GM12873 (cell line): ENCODE measurements around the gene EXOC6B.

ENCODE experiments used
- CTCF ChIP-seq: IDR thresholded peaks from 2 replicates; pipeline ENCODE4 v1.5.1; 2012; ENCODE audit warnings: low read depth, mild to moderate bottlenecking, moderate library complexity, low read length, control low read depth; ENCODE audit not compliant: insufficient read depth; ENCODE audit errors: missing control alignments

The EXOC6B gene

GRCh38 chr2:72143441-72144273, 682.2 kb downstream of the EXOC6B start:
- no peak for TF ChIP-seq CTCF

GRCh38 chr2:72142570-72143440, 683.0 kb downstream of the EXOC6B start:
- no peak for TF ChIP-seq CTCF

- no peak for TF ChIP-seq CTCF
Observed at GRCh38 chr2:72141881-72142451, 683.9 kb downstream of the EXOC6B start.

- TF ChIP-seq CTCF: no peak
Observed at GRCh38 chr2:72141032-72141645, 684.7 kb downstream of the EXOC6B start.

- TF ChIP-seq CTCF: no peak
Observed at GRCh38 chr2:72140621-72140960, 685.2 kb downstream of the EXOC6B start.

- no peak for TF ChIP-seq CTCF
Observed at GRCh38 chr2:72139874-72140620, 685.8 kb downstream of the EXOC6B start.
